ENCODE results near the gene DBN1. TPM values are rescaled to one million over a fixed set of nuclear protein-coding genes. Genes with fewer than 3 reads are reported as not detected.

DBN1 gene
- total and polyA plus RNA-seq, 9 of the 15 experiments (the other 6 are each of a cell fraction or from before 2014, with no cell fraction given), result 0.25 to 87.2 (median 27.9) TPM

GRCh38 chr5:177475563-177476427, 2.4 kb upstream of the DBN1 start (continued):
- no peak for TF ChIP-seq PHTF2 (CRISPR knock-in tag; IDR thresholded peaks at IDR 0.05)
- no peak for TF ChIP-seq FOXA3 (CRISPR knock-in tag; conservative IDR thresholded peaks at IDR 0.05 in 1 of 2, IDR thresholded peaks at IDR 0.05 in 1 of 2)
- TF ChIP-seq RCOR1 (IDR thresholded peaks at IDR 0.05; ENCODE audit: borderline replicate concordance in 1 of 2, low read depth in 2 of 2, low read length in 2 of 2), result 0 out of 4 replicates have a peak, but pooled peaks of 1 of the 2 experiments have one; percentile 9
- TF ChIP-seq, protein P1, sequence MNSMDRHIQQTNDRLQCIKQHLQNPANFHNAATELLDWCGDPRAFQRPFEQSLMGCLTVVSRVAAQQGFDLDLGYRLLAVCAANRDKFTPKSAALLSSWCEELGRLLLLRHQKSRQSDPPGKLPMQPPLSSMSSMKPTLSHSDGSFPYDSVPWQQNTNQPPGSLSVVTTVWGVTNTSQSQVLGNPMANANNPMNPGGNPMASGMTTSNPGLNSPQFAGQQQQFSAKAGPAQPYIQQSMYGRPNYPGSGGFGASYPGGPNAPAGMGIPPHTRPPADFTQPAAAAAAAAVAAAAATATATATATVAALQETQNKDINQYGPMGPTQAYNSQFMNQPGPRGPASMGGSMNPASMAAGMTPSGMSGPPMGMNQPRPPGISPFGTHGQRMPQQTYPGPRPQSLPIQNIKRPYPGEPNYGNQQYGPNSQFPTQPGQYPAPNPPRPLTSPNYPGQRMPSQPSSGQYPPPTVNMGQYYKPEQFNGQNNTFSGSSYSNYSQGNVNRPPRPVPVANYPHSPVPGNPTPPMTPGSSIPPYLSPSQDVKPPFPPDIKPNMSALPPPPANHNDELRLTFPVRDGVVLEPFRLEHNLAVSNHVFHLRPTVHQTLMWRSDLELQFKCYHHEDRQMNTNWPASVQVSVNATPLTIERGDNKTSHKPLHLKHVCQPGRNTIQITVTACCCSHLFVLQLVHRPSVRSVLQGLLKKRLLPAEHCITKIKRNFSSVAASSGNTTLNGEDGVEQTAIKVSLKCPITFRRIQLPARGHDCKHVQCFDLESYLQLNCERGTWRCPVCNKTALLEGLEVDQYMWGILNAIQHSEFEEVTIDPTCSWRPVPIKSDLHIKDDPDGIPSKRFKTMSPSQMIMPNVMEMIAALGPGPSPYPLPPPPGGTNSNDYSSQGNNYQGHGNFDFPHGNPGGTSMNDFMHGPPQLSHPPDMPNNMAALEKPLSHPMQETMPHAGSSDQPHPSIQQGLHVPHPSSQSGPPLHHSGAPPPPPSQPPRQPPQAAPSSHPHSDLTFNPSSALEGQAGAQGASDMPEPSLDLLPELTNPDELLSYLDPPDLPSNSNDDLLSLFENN (IDR thresholded peaks at IDR 0.05; ENCODE audit: low read depth in 2 of 2, low read length in 2 of 2), result no peak
- no peak for TF ChIP-seq ZFP1 (CRISPR knock-in tag; IDR thresholded peaks at IDR 0.05)

All from K562 (cell line).